Keratinocyte (primary cell): Measurements from ENCODE around the gene UBE2N. TPM values are rescaled to one million over a fixed set of nuclear protein-coding genes. Genes with fewer than 3 reads are reported as not detected.

Experiments used
- DNase-seq: peaks from one replicate; pipeline ENCODE4 v3.0.0-alpha.2; 2011; ENCODE audit warnings: low read depth, missing footprints, low spot score
- FAIRE-seq: peaks from 2 replicates; lab custom pipeline; 2011; peaks lifted over from hg19 to GRCh38; lab: Jason Lieb, UNC
- H2AFZ ChIP-seq: 2 replicates; pipeline ENCODE4 v1.6.0; 2012; ENCODE audit warnings: low read length, control low read depth, inconsistent platforms; ENCODE audit not compliant: control insufficient read depth
- H3K27ac ChIP-seq: 2 replicates; pipeline ENCODE4 v1.5.1; 2011; ENCODE audit warnings: low read length; ENCODE audit not compliant: control insufficient read depth, insufficient read depth
- H3K27me3 ChIP-seq: 3 replicates; pipeline ENCODE4 v1.6.0; 2011; ENCODE audit warnings: low read length; ENCODE audit not compliant: control insufficient read depth, insufficient read depth; ENCODE audit errors: extremely low read depth
- H3K36me3 ChIP-seq, 2 experiments: 2 replicates in 1 of 2; 3 replicates in 1 of 2; pipeline ENCODE4 v1.5.1; 2011; ENCODE audit warnings: low read length in 2 of 2, mild to moderate bottlenecking in 1 of 2; ENCODE audit not compliant: control insufficient read depth in 2 of 2, insufficient read depth in 2 of 2; ENCODE audit errors: extremely low read depth in 1 of 2
- H3K4me1 ChIP-seq: 3 replicates; pipeline ENCODE4 v1.5.1; 2011; ENCODE audit warnings: low read length; ENCODE audit not compliant: control insufficient read depth, insufficient read depth; ENCODE audit errors: extremely low read depth
- H3K4me2 ChIP-seq: 3 replicates; pipeline ENCODE4 v1.6.0; 2011; ENCODE audit warnings: low read depth, low read length; ENCODE audit not compliant: control insufficient read depth, insufficient read depth; ENCODE audit errors: extremely low read depth
- H3K4me3 ChIP-seq, 3 experiments: fragments of 200-600 bp in 1 of 3; sonication (generic) in 1 of 3; 2 replicates in 2 of 3; 3 replicates in 1 of 3; pipeline ENCODE4 v1.5.1; 2011 to 2016; ENCODE audit warnings: low read length in 3 of 3, mild to moderate bottlenecking in 3 of 3, control low read depth in 2 of 3, inconsistent platforms in 1 of 3, low read depth in 1 of 3, mixed read lengths in 1 of 3, mixed run types in 1 of 3, moderate library complexity in 1 of 3; ENCODE audit not compliant: control insufficient read depth in 2 of 3, insufficient read depth in 2 of 3; ENCODE audit errors: extremely low read depth in 1 of 3
- H3K79me2 ChIP-seq: 2 replicates; pipeline ENCODE4 v1.6.0; 2012; ENCODE audit warnings: low read length; ENCODE audit not compliant: control insufficient read depth, insufficient read depth
- H3K9ac ChIP-seq: 3 replicates; pipeline ENCODE4 v1.6.0; 2011; ENCODE audit warnings: low read length; ENCODE audit not compliant: control insufficient read depth, insufficient read depth; ENCODE audit errors: extremely low read depth
- H3K9me1 ChIP-seq: 3 replicates; pipeline ENCODE4 v1.6.0; 2011; ENCODE audit warnings: low read length; ENCODE audit not compliant: control insufficient read depth, insufficient read depth; ENCODE audit errors: extremely low read depth
- H3K9me3 ChIP-seq: 2 replicates; pipeline ENCODE4 v1.5.1; 2012; ENCODE audit warnings: low read depth, low read length; ENCODE audit not compliant: control insufficient read depth
- H4K20me1 ChIP-seq: 3 replicates; pipeline ENCODE4 v1.6.0; 2011; ENCODE audit warnings: low read length; ENCODE audit not compliant: control insufficient read depth, insufficient read depth; ENCODE audit errors: extremely low read depth
- EZH2 ChIP-seq: IDR thresholded peaks from one replicate; pipeline ENCODE4 v1.6.1; 2012; ENCODE audit warnings: inconsistent platforms, mild to moderate bottlenecking, low read length, moderate library complexity
- dilution Hi-C: fragments of 300-500 bp; cut with MboI; formaldehyde crosslinking; loops from one replicate; pipeline ENCODE4 v1.7.0; 2020; ENCODE audit warnings: low sequenced_read_pairs; ENCODE audit not compliant: extremely low pct_ligation_motif_present
- polyA plus RNA-seq, 5 experiments: library from polyadenylated mRNA; depleted of rRNA in 3 of 5; stranded (reverse) in 3 of 5; stranded (forward) in 1 of 5; unstranded in 1 of 5; fragments of >200 nt; gene quantifications; 1 replicate in 1 of 5; 2 replicates in 3 of 5; 3 replicates in 1 of 5; pipeline versions ENCODE4 v1.2.1 to v1.2.3, GENCODE V29; 2011 to 2012; ENCODE audit warnings: missing spikeins in 2 of 5, low read depth in 1 of 5, low replicate concordance in 1 of 5
- TF ChIP-seq, protein P1 (sequence below), 3 experiments: IDR thresholded peaks in 1 of 3; conservative IDR thresholded peaks in 1 of 3; optimal IDR thresholded peaks in 1 of 3; 2 replicates in 2 of 3; 3 replicates in 1 of 3; pipeline versions ENCODE3 to v1.5.1; 2011; ENCODE audit warnings: low read length in 3 of 3, mild to moderate bottlenecking in 3 of 3, moderate library complexity in 2 of 3, control low read depth in 1 of 3, inconsistent platforms in 1 of 3; ENCODE audit not compliant: insufficient read depth in 2 of 3; ENCODE audit errors: extremely low read depth in 1 of 3

UBE2N gene
- polyA plus RNA-seq, 1 donor (not counting 4 experiments of a cell fraction or from before 2014, with no cell fraction given) = 218 TPM

DNA sequence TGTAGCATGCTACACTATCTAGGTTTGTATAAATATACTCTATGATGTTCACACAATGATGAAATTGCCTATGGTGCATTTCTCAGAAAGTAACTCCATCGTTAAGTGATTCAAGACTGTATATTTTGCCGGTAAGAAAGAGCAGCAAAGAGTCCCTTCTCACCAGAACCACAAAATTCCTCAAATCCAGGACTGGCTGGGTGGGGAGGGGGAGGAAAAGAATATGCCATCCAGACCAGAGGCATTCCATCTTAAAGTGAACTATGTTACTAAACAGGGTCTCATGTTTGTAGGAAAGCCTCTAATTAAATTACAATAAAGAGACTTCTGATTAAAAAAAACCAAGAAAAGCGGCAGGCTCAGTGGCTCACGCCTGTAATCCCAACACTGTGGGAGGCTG lies 11.5 kb downstream of the UBE2N start:
- dilution Hi-C loops = no loop called here
- H3K4me3 ChIP-seq = no peak overlapping the region

DNA sequence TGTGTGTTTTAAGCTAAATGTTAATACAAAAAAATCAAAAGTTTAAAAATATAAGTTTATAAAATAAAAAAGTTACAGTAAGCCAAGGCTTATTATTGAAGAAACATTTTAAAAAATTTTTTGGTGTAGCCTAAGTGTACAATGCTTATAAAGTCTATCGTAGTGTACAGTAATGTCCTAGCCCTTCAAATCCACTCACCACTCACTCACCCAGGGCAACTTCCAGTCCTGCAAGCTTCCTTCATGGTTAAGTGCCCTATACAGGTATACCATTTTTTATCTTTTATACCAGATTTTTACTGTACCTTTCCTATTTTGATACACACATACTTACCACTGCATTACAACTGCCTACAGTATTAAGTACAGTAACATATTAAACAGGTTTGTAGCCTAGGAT lies 11.9 kb downstream of the UBE2N start:
- no peak for TF ChIP-seq EZH2
- TF ChIP-seq, protein P1, sequence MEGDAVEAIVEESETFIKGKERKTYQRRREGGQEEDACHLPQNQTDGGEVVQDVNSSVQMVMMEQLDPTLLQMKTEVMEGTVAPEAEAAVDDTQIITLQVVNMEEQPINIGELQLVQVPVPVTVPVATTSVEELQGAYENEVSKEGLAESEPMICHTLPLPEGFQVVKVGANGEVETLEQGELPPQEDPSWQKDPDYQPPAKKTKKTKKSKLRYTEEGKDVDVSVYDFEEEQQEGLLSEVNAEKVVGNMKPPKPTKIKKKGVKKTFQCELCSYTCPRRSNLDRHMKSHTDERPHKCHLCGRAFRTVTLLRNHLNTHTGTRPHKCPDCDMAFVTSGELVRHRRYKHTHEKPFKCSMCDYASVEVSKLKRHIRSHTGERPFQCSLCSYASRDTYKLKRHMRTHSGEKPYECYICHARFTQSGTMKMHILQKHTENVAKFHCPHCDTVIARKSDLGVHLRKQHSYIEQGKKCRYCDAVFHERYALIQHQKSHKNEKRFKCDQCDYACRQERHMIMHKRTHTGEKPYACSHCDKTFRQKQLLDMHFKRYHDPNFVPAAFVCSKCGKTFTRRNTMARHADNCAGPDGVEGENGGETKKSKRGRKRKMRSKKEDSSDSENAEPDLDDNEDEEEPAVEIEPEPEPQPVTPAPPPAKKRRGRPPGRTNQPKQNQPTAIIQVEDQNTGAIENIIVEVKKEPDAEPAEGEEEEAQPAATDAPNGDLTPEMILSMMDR (optimal IDR thresholded peaks at IDR 0.05 in 1 of 3, IDR thresholded peaks at IDR 0.05 in 1 of 3, conservative IDR thresholded peaks at IDR 0.05 in 1 of 3; ENCODE audit: extremely low read depth in 1 of 3, insufficient read depth in 2 of 3, low read length in 3 of 3) = no peak
- Histone ChIP-seq H3K4me3 (no peak overlapping the region), H3K9ac (no peak overlapping the region), H2AFZ (no peak overlapping the region), H3K4me1 (peaks cover 21% of the 10 kb centered on the region), H3K79me2 (peaks cover 97% of the 10 kb centered on the region), H3K9me1 (no peaks in the 10 kb centered on the region), H3K27me3 (no peaks in the 10 kb centered on the region), H3K9me3 (no peaks in the 10 kb centered on the region), H3K4me2 (no peak overlapping the region), H3K36me3 (no peaks in the 10 kb centered on the region), H3K27ac (no peak overlapping the region), H4K20me1 (peaks cover 37% of the 10 kb centered on the region)
- dilution Hi-C loops = no loop called here
- DNase-seq (no peak), FAIRE-seq (no peak)

More for the DNA sequence above, 11.5 kb downstream of the UBE2N start:
- Histone ChIP-seq H3K9me1 (no peaks in the 10 kb centered on the region), H3K79me2 (peaks cover 97% of the 10 kb centered on the region), H3K9ac (no peak overlapping the region), H2AFZ (no peak overlapping the region), H3K9me3 (no peaks in the 10 kb centered on the region), H3K27ac (no peak overlapping the region), H3K4me2 (no peak overlapping the region), H3K4me1 (peaks cover 21% of the 10 kb centered on the region), H3K27me3 (no peaks in the 10 kb centered on the region), H4K20me1 (peaks cover 37% of the 10 kb centered on the region), H3K36me3 (no peaks in the 10 kb centered on the region)
- TF ChIP-seq, protein P1 (optimal IDR thresholded peaks at IDR 0.05 in 1 of 3, IDR thresholded peaks at IDR 0.05 in 1 of 3, conservative IDR thresholded peaks at IDR 0.05 in 1 of 3; ENCODE audit: extremely low read depth in 1 of 3, insufficient read depth in 2 of 3, low read length in 3 of 3) = no peak
- no peak for TF ChIP-seq EZH2
- DNase-seq = no peak
- FAIRE-seq = no peak
